ENCODE measurements around the gene CEBPE. TPM values are rescaled to one million over a fixed set of nuclear protein-coding genes. Genes with fewer than 3 reads are reported as not detected.
A peak's percentile ranks its signal among the peaks of the same experiment; 100 is the strongest.

Gene CEBPE
- 0.04 TPM for polyA plus RNA-seq (2013, experiment 1 of 2)
- polyA plus RNA-seq (2013, experiment 2 of 2), result 0.07 TPM

DNA sequence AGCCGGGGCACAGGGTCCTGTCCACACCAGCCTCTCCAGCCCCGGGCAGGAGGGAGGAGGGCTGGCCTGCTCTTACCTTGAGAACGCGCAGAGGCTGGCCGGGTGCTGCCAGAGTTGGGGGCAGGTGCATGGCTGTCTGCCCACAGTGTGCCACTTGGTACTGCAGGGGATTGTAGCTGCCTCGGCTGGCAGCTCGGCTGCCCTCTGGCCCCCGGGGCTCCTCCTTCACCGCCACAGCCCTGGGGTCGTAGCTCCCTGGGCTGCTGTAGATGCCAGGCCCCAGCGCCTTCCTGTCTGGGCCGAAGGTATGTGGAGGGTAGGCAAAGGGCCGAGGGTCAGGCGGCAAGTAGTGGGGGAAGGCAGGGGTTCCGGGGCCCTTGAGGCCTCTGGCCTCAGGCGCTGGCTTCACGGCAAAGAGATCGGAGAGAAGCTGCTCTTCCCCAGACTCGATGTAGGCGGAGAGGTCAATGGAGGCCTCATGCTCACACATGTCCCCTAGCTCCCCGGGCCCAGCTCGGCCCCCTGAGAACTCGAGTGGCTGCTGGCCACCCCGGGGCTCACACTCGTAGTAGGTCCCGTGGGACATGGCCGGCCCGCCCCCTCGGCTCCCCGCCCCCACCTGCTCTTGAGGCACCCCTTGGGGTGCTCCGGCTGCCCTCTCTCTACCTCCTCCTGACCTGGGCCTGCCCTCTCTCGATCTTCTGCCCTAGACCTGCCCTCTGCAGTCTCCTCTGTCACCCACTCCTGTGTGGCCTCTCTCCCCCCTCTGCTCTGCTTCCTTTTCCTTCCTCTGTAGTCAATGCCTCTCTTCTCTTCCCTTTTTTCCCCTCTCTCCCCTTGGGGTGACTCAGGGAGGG lies at the start of gene CEBPE:
TSS of gene CEBPE (minus strand) at position 750 of the 857 bp plus-strand sequence. CDS start at position 586, 164 bp downstream.
- peaks cover 26% of the 10 kb centered on the region for H3K4me1 ChIP-seq (ENCODE audit: control insufficient read depth, low read depth, low read length)
- H3K4me2 ChIP-seq (ENCODE audit: low read length), result no peak within 1 kb of the TSS
- H2AK5ac ChIP-seq (ENCODE audit: low read length), result no peak within 1 kb of the TSS
- peak within 1 kb of the TSS; percentile 65 for H3K56ac ChIP-seq (ENCODE audit: low read length)
- H2BK15ac ChIP-seq (replicated peaks; ENCODE audit: low read depth), result no peak within 1 kb of the TSS
- H3K9ac ChIP-seq (ENCODE audit: low read length), result peak within 1 kb of the TSS; percentile 23
- H4K5ac ChIP-seq (ENCODE audit: low read length), result no peak within 1 kb of the TSS
- H4K8ac ChIP-seq (ENCODE audit: low read depth, low read length), result no peak within 1 kb of the TSS
- no peak for DNase-seq
- no peak within 1 kb of the TSS for H3K18ac ChIP-seq (ENCODE audit: low read length)
- no peaks in the 10 kb centered on the region for H3K79me1 ChIP-seq (ENCODE audit: low read length)
- H3K4ac ChIP-seq (ENCODE audit: low read depth, low read length), result no peak within 1 kb of the TSS
- WGBS (ENCODE audit: extremely low coverage, insufficient coverage, low lambda C conversion rate), result no CpG with 5 or more reads among the region's 32 CpGs
- H3K27me3 ChIP-seq (ENCODE audit: insufficient read depth, low read length, poor library complexity), result no peaks in the 10 kb centered on the region
- no peak within 1 kb of the TSS for H2BK120ac ChIP-seq (ENCODE audit: low read depth, low read length)
- H3K27ac ChIP-seq (ENCODE audit: low read depth, low read length), result no peak within 1 kb of the TSS
- H2BK5ac ChIP-seq (ENCODE audit: low read length), result peak within 1 kb of the TSS; percentile 29
- H3K79me2 ChIP-seq (ENCODE audit: control insufficient read depth, insufficient read depth, low read length), result no peaks in the 10 kb centered on the region
- H3K36me3 ChIP-seq (ENCODE audit: control insufficient read depth, insufficient read depth, low read length), result no peaks in the 10 kb centered on the region
- no peak within 1 kb of the TSS for H3K4me3 ChIP-seq (ENCODE audit: low read length)
- H3K23ac ChIP-seq (ENCODE audit: low read length), result no peak within 1 kb of the TSS

- Histone ChIP-seq H4K5ac (ENCODE audit: low read length) (no peak overlapping the region), H3K79me1 (ENCODE audit: low read length) (peaks cover 5% of the 10 kb centered on the region), H3K4me2 (ENCODE audit: low read length) (no peak overlapping the region), H3K9ac (ENCODE audit: low read length) (no peak overlapping the region), H4K8ac (ENCODE audit: low read depth, low read length) (no peak overlapping the region), H3K4me3 (ENCODE audit: low read length) (no peak overlapping the region), H3K56ac (ENCODE audit: low read length) (no peak overlapping the region), H3K36me3 (ENCODE audit: control insufficient read depth, insufficient read depth, low read length) (no peaks in the 10 kb centered on the region), H3K4me1 (ENCODE audit: control insufficient read depth, low read depth, low read length) (no peaks in the 10 kb centered on the region), H3K23ac (ENCODE audit: low read length) (no peak overlapping the region), H3K18ac (ENCODE audit: low read length) (no peak overlapping the region), H3K27me3 (ENCODE audit: insufficient read depth, low read length, poor library complexity) (no peaks in the 10 kb centered on the region), H3K27ac (ENCODE audit: low read depth, low read length) (no peak overlapping the region), H3K79me2 (ENCODE audit: control insufficient read depth, insufficient read depth, low read length) (peaks cover 3% of the 10 kb centered on the region), H2BK120ac (ENCODE audit: low read depth, low read length) (no peak overlapping the region), H2AK5ac (ENCODE audit: low read length) (no peak overlapping the region), H3K4ac (ENCODE audit: low read depth, low read length) (no peak overlapping the region), H2BK5ac (ENCODE audit: low read length) (no peak overlapping the region), H2BK15ac (replicated peaks; ENCODE audit: low read depth) (no peak overlapping the region)
- no CpG with 5 or more reads among the region's 2 CpGs for WGBS (ENCODE audit: extremely low coverage, insufficient coverage, low lambda C conversion rate)
- DNase-seq, result no peak
These were observed 49.2 kb upstream of the CEBPE start for GRCh38 chr14:23168246-23168645.

- no peak overlapping the region for H3K27ac ChIP-seq (ENCODE audit: low read depth, low read length)
These were observed 48.2 kb upstream of the CEBPE start for GRCh38 chr14:23167116-23167847.

GRCh38 chr14:23164949-23165348 lies 45.9 kb upstream of the CEBPE start:
- H2BK5ac ChIP-seq (ENCODE audit: low read length), result no peak overlapping the region
- no peak overlapping the region for H3K18ac ChIP-seq (ENCODE audit: low read length)
- no peaks in the 10 kb centered on the region for H3K36me3 ChIP-seq (ENCODE audit: control insufficient read depth, insufficient read depth, low read length)
- H3K27ac ChIP-seq (ENCODE audit: low read depth, low read length), result no peak overlapping the region
- no peak overlapping the region for H2BK15ac ChIP-seq (replicated peaks; ENCODE audit: low read depth)
- no peak overlapping the region for H3K4me2 ChIP-seq (ENCODE audit: low read length)
- H3K56ac ChIP-seq (ENCODE audit: low read length), result no peak overlapping the region
- no peaks in the 10 kb centered on the region for H3K27me3 ChIP-seq (ENCODE audit: insufficient read depth, low read length, poor library complexity)
- no peak overlapping the region for H2BK120ac ChIP-seq (ENCODE audit: low read depth, low read length)
- H3K4ac ChIP-seq (ENCODE audit: low read depth, low read length), result no peak overlapping the region
- peaks cover 5% of the 10 kb centered on the region for H3K4me1 ChIP-seq (ENCODE audit: control insufficient read depth, low read depth, low read length)
- no peak overlapping the region for H2AK5ac ChIP-seq (ENCODE audit: low read length)
- H4K8ac ChIP-seq (ENCODE audit: low read depth, low read length), result no peak overlapping the region
- no peaks in the 10 kb centered on the region for H3K79me1 ChIP-seq (ENCODE audit: low read length)
- H3K79me2 ChIP-seq (ENCODE audit: control insufficient read depth, insufficient read depth, low read length), result no peaks in the 10 kb centered on the region
- DNase-seq, result no peak
- no peak overlapping the region for H3K9ac ChIP-seq (ENCODE audit: low read length)
- no CpG with 5 or more reads among the region's 5 CpGs for WGBS (ENCODE audit: extremely low coverage, insufficient coverage, low lambda C conversion rate)
- H3K4me3 ChIP-seq (ENCODE audit: low read length), result no peak overlapping the region
- H4K5ac ChIP-seq (ENCODE audit: low read length), result no peak overlapping the region
- no peak overlapping the region for H3K23ac ChIP-seq (ENCODE audit: low read length)

More at GRCh38 chr14:23167116-23167847, 48.2 kb upstream of the CEBPE start:
- H3K18ac ChIP-seq (ENCODE audit: low read length), result no peak overlapping the region
- H3K56ac ChIP-seq (ENCODE audit: low read length), result no peak overlapping the region
- no peak overlapping the region for H2AK5ac ChIP-seq (ENCODE audit: low read length)
- H3K4ac ChIP-seq (ENCODE audit: low read depth, low read length), result no peak overlapping the region
- H2BK5ac ChIP-seq (ENCODE audit: low read length), result no peak overlapping the region
- H3K27me3 ChIP-seq (ENCODE audit: insufficient read depth, low read length, poor library complexity), result no peaks in the 10 kb centered on the region
- no peaks in the 10 kb centered on the region for H3K4me1 ChIP-seq (ENCODE audit: control insufficient read depth, low read depth, low read length)
- no peak overlapping the region for H2BK120ac ChIP-seq (ENCODE audit: low read depth, low read length)
- H3K36me3 ChIP-seq (ENCODE audit: control insufficient read depth, insufficient read depth, low read length), result no peaks in the 10 kb centered on the region
- H3K4me3 ChIP-seq (ENCODE audit: low read length), result no peak overlapping the region
- no CpG with 5 or more reads among the region's 9 CpGs for WGBS (ENCODE audit: extremely low coverage, insufficient coverage, low lambda C conversion rate)
- DNase-seq, result no peak
- H3K4me2 ChIP-seq (ENCODE audit: low read length), result no peak overlapping the region
- H3K79me2 ChIP-seq (ENCODE audit: control insufficient read depth, insufficient read depth, low read length), result no peaks in the 10 kb centered on the region
- no peak overlapping the region for H4K8ac ChIP-seq (ENCODE audit: low read depth, low read length)
- peaks cover 2% of the 10 kb centered on the region for H3K79me1 ChIP-seq (ENCODE audit: low read length)
- no peak overlapping the region for H3K9ac ChIP-seq (ENCODE audit: low read length)
- no peak overlapping the region for H2BK15ac ChIP-seq (replicated peaks; ENCODE audit: low read depth)
- H4K5ac ChIP-seq (ENCODE audit: low read length), result no peak overlapping the region
- H3K23ac ChIP-seq (ENCODE audit: low read length), result no peak overlapping the region

DNA sequence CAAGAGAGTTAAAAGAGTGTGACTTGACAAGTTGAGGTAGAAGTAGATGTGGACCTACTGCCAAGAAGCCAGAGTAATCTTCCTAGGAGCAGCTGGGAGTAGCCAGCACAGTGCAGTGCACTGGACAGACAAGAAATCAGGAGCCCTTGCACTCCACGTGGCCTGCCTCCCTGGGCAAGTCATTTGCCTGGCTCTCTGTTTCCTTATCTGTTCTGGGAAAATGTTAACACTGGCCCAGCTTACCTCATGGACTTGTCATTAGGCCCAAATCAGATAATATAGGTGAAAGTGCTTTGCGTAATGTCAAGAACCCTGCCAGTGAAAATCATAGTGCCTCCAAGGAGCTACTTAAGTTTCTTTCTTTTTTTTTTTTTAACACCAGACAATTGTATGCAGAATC lies 45.2 kb upstream of the CEBPE start:
- H2BK5ac ChIP-seq (ENCODE audit: low read length), result no peak overlapping the region
- no peaks in the 10 kb centered on the region for H3K27me3 ChIP-seq (ENCODE audit: insufficient read depth, low read length, poor library complexity)
- H3K79me1 ChIP-seq (ENCODE audit: low read length), result no peaks in the 10 kb centered on the region
- H4K5ac ChIP-seq (ENCODE audit: low read length), result no peak overlapping the region
- no peak overlapping the region for H2BK15ac ChIP-seq (replicated peaks; ENCODE audit: low read depth)
- no peak overlapping the region for H3K18ac ChIP-seq (ENCODE audit: low read length)
- H2AK5ac ChIP-seq (ENCODE audit: low read length), result no peak overlapping the region
- H3K36me3 ChIP-seq (ENCODE audit: control insufficient read depth, insufficient read depth, low read length), result no peaks in the 10 kb centered on the region
- H3K23ac ChIP-seq (ENCODE audit: low read length), result no peak overlapping the region
- no peak overlapping the region for H3K4me2 ChIP-seq (ENCODE audit: low read length)
- H2BK120ac ChIP-seq (ENCODE audit: low read depth, low read length), result no peak overlapping the region
- no peak overlapping the region for H3K27ac ChIP-seq (ENCODE audit: low read depth, low read length)
- H3K4ac ChIP-seq (ENCODE audit: low read depth, low read length), result no peak overlapping the region
- no peak overlapping the region for H3K9ac ChIP-seq (ENCODE audit: low read length)
- WGBS (ENCODE audit: extremely low coverage, insufficient coverage, low lambda C conversion rate), result no CpG with 5 or more reads among the region's 2 CpGs
- no peak overlapping the region for H3K4me3 ChIP-seq (ENCODE audit: low read length)
- H3K56ac ChIP-seq (ENCODE audit: low read length), result no peak overlapping the region
- no peak for DNase-seq
- H4K8ac ChIP-seq (ENCODE audit: low read depth, low read length), result no peak overlapping the region
- H3K79me2 ChIP-seq (ENCODE audit: control insufficient read depth, insufficient read depth, low read length), result no peaks in the 10 kb centered on the region
- H3K4me1 ChIP-seq (ENCODE audit: control insufficient read depth, low read depth, low read length), result peaks cover 7% of the 10 kb centered on the region

Measured in mesendoderm (in vitro differentiated cells).